Myometrial cell (primary cell): ENCODE measurements around the gene LRTM2. TPM values are rescaled to one million over a fixed set of nuclear protein-coding genes. Genes with fewer than 3 reads are reported as not detected.

Experiments
- total RNA-seq: library from RNA; depleted of rRNA; stranded (reverse); fragments of >200 nt; gene quantifications from 2 replicates; pipeline ENCODE4 v1.2.3, GENCODE V29; 2015

Gene LRTM2
- not detected in 2 replicates for total RNA-seq

DNA sequence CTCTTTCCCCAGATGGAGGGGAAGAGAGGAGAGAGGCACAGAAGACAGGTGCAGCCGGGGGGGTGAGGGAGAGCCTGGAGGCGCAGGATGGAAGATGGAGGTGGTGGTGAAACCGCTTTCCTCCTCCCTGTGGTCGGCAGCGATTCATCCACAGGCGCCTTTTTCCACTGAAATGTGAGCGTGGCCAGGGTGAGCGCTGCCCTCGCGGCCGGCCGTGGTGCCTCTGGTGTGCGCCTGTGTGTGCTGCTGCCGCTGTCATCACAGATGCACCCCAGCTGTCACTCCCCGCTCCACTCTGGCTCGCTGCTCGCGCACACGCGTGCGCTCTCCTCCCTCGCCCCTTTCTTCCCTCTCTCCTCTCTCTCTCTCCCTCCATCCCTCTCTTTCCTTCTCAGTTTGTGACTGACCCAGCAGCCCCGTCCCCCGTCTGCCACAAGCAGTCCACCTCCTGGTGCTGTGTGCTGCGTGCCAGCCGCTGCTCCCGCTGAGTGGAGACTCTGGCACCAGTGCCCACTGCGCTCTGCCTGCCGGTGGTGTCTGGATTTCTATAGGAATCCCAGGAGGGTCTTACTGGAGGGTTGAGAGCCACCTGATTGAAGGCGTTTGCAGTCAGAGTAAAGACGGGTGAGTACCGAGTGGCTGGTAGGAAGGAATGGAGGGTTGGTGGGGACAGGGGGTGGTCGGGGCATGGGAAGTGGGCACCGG, at the start of gene LRTM2:
TSS of gene LRTM2 (plus strand) at position 375 of the 705 bp plus-strand sequence. CDS start 7,584 bp downstream, outside the sequence.

Other genes starting within 250 kb of the LRTM2 start
- gene FBXL14, start 226.0 kb upstream of the LRTM2 start, total RNA-seq: 8.1 and 10.8 TPM in 2 replicates
- gene WNT5B, start 191.3 kb upstream of the LRTM2 start, total RNA-seq: 62.4 and 73.8 TPM in 2 replicates
- 24.2 and 27.8 TPM in 2 replicates for gene ADIPOR2, start 129.5 kb upstream of the LRTM2 start, total RNA-seq
- 1.6 and 4.3 TPM in 2 replicates for gene CACNA2D4, start 98.1 kb downstream of the LRTM2 start, total RNA-seq
- gene DCP1B, start 183.9 kb downstream of the LRTM2 start, total RNA-seq: 22.2 and 27.4 TPM in 2 replicates
- 0.58 and 0.89 TPM in 2 replicates for gene CACNA1C, start 232.4 kb downstream of the LRTM2 start, total RNA-seq